Measurements from ENCODE around the gene TUBB6.

TUBB6 gene

GRCh38 chr18:12291161-12291560 is 16.9 kb upstream of the TUBB6 start:
- no peak for DNase-seq (ENCODE audit: low spot score)

GRCh38 chr18:12291690-12292089 is 16.4 kb upstream of the TUBB6 start:
- no peak for DNase-seq (ENCODE audit: low spot score)

- DNase-seq (ENCODE audit: low spot score) = no peak
Measured at GRCh38 chr18:12293831-12294230, 14.2 kb upstream of the TUBB6 start.

GRCh38 chr18:12295389-12296086 is 12.5 kb upstream of the TUBB6 start:
- no peak for DNase-seq (ENCODE audit: low spot score)

- DNase-seq (ENCODE audit: low spot score) = no peak
Measured at GRCh38 chr18:12296087-12296403, 12.0 kb upstream of the TUBB6 start.

- DNase-seq (ENCODE audit: low spot score) = no peak
Measured at GRCh38 chr18:12296457-12296856, 11.6 kb upstream of the TUBB6 start.

- no peak for DNase-seq (ENCODE audit: low spot score)
Measured at GRCh38 chr18:12299862-12300261, 8.2 kb upstream of the TUBB6 start.

- no peak for DNase-seq (ENCODE audit: low spot score)
Measured at GRCh38 chr18:12301263-12302005, 6.6 kb upstream of the TUBB6 start.

- no peak for DNase-seq (ENCODE audit: low spot score)
Measured at GRCh38 chr18:12302391-12303147, 5.5 kb upstream of the TUBB6 start.

GRCh38 chr18:12304351-12305210 is 3.5 kb upstream of the TUBB6 start:
- DNase-seq (ENCODE audit: low spot score) = no peak

GRCh38 chr18:12305211-12305610 is 2.8 kb upstream of the TUBB6 start:
- DNase-seq (ENCODE audit: low spot score) = no peak

- DNase-seq (ENCODE audit: low spot score) = no peak
Measured at GRCh38 chr18:12305930-12306629, 2.0 kb upstream of the TUBB6 start.

- no peak for DNase-seq (ENCODE audit: low spot score)
Measured at GRCh38 chr18:12306752-12307700, 1.0 kb upstream of the TUBB6 start.

- DNase-seq (ENCODE audit: low spot score) = no peak
Measured at GRCh38 chr18:12308386-12309100, 502 bp downstream of the TUBB6 start.

- DNase-seq (ENCODE audit: low spot score) = no peak
Measured at GRCh38 chr18:12309683-12310198, 1.7 kb downstream of the TUBB6 start.

GRCh38 chr18:12310762-12311161 is 2.7 kb downstream of the TUBB6 start:
- no peak for DNase-seq (ENCODE audit: low spot score)

- DNase-seq (ENCODE audit: low spot score) = no peak
Measured at GRCh38 chr18:12312976-12313375, 4.9 kb downstream of the TUBB6 start.

GRCh38 chr18:12313530-12314245 is 5.6 kb downstream of the TUBB6 start:
- no peak for DNase-seq (ENCODE audit: low spot score)

Data from Ammon's horn (tissue), 1 donor.